ENCODE measurements around the gene RASA3. TPM values are rescaled to one million over a fixed set of nuclear protein-coding genes. Genes with fewer than 3 reads are reported as not detected.
A peak's percentile ranks its signal among the peaks of the same experiment; 100 is the strongest.

RASA3 gene
- total RNA-seq, 1 donor from 2014 or later, result 2.6 TPM

GRCh38 chr13:113981194-113981605 lies 151.2 kb downstream of the RASA3 start:
- FAIRE-seq, result peak; percentile 68

GRCh38 chr13:113980489-113981064 lies 151.8 kb downstream of the RASA3 start:
- Histone ChIP-seq H3K27me3 (ENCODE audit: control insufficient read depth, insufficient read depth, low read length) (no peaks in the 10 kb centered on the region), H3K4me3 (ENCODE audit: low read depth, low read length) (no peak overlapping the region), H3K36me3 (ENCODE audit: control insufficient read depth, insufficient read depth, low read length) (no peaks in the 10 kb centered on the region)
- FAIRE-seq (peak; percentile 7), DNase-seq (ENCODE audit: low read depth) (no peak)
- no peak for TF ChIP-seq CTCF (IDR thresholded peaks at IDR 0.05; ENCODE audit: insufficient read depth, low read length, severe bottlenecking)

More at GRCh38 chr13:113981194-113981605, 151.2 kb downstream of the RASA3 start:
- Histone ChIP-seq H3K27me3 (ENCODE audit: control insufficient read depth, insufficient read depth, low read length) (no peaks in the 10 kb centered on the region), H3K4me3 (ENCODE audit: low read depth, low read length) (no peak overlapping the region), H3K36me3 (ENCODE audit: control insufficient read depth, insufficient read depth, low read length) (no peaks in the 10 kb centered on the region)
- peak; percentile 47 for DNase-seq (ENCODE audit: low read depth)
- TF ChIP-seq CTCF (IDR thresholded peaks at IDR 0.05; ENCODE audit: insufficient read depth, low read length, severe bottlenecking), result no peak

DNA sequence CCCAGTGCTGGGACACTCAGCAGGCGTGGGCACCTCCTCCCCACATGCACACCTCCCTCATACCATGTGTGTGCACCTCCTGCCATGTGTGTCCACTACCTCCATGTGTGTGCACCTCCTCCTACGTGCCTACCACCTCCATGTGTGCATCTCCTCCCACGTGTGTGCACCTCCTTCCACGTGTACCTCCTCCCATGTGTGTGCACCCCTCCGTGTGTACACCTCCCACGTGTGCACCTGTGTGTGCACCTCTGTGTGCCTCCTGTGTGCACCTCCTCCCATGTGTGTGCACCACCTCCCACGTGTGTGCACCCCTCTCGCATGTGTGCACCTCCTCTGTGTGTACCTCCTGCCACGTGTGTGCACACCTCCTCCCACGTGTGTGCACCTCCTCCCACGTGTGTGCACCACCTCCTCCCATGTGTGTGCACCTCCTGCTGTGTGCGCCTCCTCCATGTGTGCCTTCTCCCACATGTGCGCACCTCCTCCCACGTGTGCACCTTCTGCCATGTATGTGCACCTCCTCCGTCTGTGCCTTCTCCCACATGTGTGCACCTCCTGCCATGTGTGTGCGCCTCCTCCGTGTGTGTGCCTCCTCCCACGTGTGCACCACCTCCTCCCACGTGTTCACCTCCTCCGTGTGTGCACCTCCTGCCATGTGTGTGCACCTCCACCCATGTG lies 152.5 kb downstream of the RASA3 start:
- DNase-seq (ENCODE audit: low read depth) (no peak), FAIRE-seq (peak; percentile 87)
- no peaks in the 10 kb centered on the region for H3K36me3 ChIP-seq (ENCODE audit: control insufficient read depth, insufficient read depth, low read length)
- no peak overlapping the region for H3K4me3 ChIP-seq (ENCODE audit: low read depth, low read length)
- no peaks in the 10 kb centered on the region for H3K27me3 ChIP-seq (ENCODE audit: control insufficient read depth, insufficient read depth, low read length)
- TF ChIP-seq CTCF (IDR thresholded peaks at IDR 0.05; ENCODE audit: insufficient read depth, low read length, severe bottlenecking), result no peak

DNA sequence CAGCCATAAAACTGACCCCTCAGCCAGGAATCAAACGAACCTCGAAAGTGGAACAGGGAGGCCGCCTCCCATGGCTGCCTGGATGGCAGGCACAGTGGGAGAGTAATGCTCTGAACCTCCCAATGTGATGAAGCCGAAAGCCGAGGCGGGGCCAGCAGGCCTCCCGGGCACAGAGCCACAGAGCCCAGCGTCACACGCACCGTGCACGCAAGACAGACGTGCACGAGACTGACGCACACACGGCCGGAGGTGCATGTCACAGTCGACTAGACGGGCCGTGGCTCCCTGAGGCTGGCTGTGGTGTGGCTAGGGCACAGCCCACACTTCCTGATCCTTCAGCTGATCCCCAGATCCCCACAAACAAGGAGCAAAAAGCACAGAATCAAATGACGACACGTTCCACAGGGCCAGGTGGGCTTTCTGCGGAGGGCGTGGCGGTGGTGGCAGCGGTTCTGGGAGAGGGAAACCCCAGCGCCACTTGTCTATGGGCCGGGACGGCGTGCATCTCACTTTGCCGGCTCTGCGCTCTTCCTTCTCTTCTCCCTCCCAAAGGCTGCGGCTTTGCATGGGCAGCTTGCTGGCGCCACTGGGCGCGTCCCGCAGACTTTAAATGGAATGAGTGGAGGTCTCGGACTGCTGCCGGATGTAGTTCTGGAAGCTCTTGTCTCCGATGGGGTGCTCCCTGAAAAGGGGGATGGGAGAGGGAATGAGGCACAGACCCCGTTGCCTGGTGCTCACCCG lies 153.5 kb downstream of the RASA3 start:
- Histone ChIP-seq H3K4me3 (ENCODE audit: low read depth, low read length) (no peak overlapping the region), H3K36me3 (ENCODE audit: control insufficient read depth, insufficient read depth, low read length) (no peaks in the 10 kb centered on the region), H3K27me3 (ENCODE audit: control insufficient read depth, insufficient read depth, low read length) (no peaks in the 10 kb centered on the region)
- DNase-seq (ENCODE audit: low read depth), result no peak
- no peak for FAIRE-seq
- TF ChIP-seq CTCF (IDR thresholded peaks at IDR 0.05; ENCODE audit: insufficient read depth, low read length, severe bottlenecking), result no peak

GRCh38 chr13:113977976-113978375 lies 154.4 kb downstream of the RASA3 start:
- Histone ChIP-seq H3K36me3 (ENCODE audit: control insufficient read depth, insufficient read depth, low read length) (no peaks in the 10 kb centered on the region), H3K4me3 (ENCODE audit: low read depth, low read length) (no peak overlapping the region), H3K27me3 (ENCODE audit: control insufficient read depth, insufficient read depth, low read length) (no peaks in the 10 kb centered on the region)
- DNase-seq (ENCODE audit: low read depth) (no peak), FAIRE-seq (no peak)
- TF ChIP-seq CTCF (IDR thresholded peaks at IDR 0.05; ENCODE audit: insufficient read depth, low read length, severe bottlenecking), result no peak

Measured in bronchial epithelial cell (primary cell).